GM10266 (cell line): Measurements from ENCODE around the gene USP9X.
"Not testable (repeated sequence)": the region's sequence is repeated elsewhere in the genome, so short reads cannot be mapped to it uniquely, and the experiment has no call there.

Source experiments
- DNase-seq: peaks from one replicate; pipeline ENCODE4 v3.0.0; 2012; ENCODE audit errors: extremely low spot score
- TF ChIP-seq, protein P1 (sequence below): IDR thresholded peaks from 2 replicates; pipeline ENCODE4 v1.5.1; 2012; ENCODE audit warnings: mild to moderate bottlenecking, low read depth; ENCODE audit not compliant: control insufficient read depth, insufficient read depth; ENCODE audit errors: missing control alignments

Gene USP9X

DNA sequence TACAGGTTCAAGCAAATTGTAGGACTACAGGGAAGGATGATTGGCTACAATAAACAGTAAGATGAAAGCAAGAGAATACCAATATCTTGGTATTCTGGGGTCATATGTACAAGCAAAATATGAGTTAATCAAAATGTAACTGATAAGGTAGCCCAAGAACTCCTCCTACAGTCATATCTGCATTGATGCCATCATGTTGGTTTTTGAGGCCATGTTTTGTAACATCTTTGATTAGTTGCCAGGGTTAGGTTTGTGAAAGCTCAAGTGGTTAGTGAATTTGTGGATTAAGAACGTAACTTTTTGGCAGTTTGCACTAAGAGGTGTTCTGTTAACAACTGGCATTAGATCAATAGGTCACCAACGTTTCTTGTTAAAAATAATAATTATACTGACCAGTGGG lies 59.6 kb downstream of the USP9X start:
- TF ChIP-seq, protein P1, sequence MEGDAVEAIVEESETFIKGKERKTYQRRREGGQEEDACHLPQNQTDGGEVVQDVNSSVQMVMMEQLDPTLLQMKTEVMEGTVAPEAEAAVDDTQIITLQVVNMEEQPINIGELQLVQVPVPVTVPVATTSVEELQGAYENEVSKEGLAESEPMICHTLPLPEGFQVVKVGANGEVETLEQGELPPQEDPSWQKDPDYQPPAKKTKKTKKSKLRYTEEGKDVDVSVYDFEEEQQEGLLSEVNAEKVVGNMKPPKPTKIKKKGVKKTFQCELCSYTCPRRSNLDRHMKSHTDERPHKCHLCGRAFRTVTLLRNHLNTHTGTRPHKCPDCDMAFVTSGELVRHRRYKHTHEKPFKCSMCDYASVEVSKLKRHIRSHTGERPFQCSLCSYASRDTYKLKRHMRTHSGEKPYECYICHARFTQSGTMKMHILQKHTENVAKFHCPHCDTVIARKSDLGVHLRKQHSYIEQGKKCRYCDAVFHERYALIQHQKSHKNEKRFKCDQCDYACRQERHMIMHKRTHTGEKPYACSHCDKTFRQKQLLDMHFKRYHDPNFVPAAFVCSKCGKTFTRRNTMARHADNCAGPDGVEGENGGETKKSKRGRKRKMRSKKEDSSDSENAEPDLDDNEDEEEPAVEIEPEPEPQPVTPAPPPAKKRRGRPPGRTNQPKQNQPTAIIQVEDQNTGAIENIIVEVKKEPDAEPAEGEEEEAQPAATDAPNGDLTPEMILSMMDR, result no peak
- DNase-seq, result no peak

DNA sequence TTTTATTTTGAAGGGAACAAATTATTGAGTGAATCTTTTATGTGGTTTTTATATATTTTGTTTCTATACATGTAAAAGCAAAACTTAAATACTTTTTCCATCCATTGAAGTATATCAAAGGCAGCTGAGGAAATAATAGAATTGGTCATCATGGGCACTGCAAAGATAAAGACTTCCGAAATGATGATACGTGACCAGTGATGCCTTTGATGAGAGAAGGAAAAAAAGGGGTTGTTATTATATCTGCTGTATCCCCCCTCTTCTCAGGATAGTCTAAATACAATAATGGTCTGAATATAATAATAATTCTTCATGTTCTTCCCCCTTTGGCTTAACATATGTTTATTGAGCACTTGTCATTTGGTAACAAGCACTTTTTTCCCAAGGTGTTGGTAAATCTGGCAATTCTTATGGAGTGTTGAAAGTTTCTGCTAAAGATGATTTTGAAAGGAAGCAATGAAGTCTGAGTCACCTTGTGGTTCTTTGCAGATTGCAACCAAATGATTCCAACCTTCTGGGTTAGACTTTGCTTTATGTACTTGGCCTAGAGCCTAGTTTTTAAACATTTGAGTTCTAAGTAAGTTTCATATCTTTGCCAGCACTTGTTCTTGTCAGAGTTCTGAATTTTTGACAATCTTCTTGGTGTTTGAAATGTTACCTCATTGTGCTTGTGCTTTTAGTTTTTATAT lies 60.8 kb downstream of the USP9X start:
- no peak for DNase-seq
- TF ChIP-seq, protein P1, result no peak

DNA sequence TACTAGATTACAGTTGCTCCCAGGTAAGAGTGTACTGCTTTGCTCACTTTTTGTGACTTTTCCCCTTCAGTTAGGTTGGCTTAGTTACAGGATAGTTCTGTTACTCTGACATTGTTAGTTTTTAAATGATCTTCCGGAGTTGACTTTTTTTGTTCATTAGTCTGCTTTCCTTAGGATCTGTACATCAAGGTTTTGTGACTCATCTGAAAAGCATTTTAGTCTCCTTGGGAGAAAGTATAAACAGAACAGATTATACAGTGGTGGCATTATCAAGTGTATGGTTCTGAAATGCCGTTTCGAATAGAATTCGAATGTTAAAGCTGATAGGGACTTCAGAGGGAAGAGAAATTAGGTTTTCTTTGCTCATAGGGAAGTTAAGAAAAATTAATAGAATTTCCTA lies 63.3 kb downstream of the USP9X start:
- DNase-seq, result no peak
- TF ChIP-seq, protein P1, result no peak

DNA sequence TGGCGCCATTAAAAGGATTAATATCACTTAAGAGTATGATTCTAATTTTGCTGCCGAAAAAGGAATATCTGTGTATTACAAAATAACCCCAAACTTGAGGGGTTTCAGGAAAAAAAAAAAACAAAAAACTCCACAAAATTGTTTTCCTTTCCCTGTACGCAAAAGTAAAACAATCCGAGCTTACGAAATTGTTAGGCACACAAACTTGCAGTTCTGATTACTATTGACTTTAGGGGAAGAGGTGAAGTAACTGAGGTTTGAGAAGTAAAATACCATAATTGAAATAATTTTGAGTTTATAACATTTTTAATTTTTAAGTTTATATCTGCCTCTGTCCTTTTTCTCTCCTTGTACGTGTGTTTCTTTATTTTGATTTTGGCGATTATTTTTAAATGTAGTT lies 64.8 kb downstream of the USP9X start:
- DNase-seq, result no peak
- TF ChIP-seq, protein P1, result no peak

DNA sequence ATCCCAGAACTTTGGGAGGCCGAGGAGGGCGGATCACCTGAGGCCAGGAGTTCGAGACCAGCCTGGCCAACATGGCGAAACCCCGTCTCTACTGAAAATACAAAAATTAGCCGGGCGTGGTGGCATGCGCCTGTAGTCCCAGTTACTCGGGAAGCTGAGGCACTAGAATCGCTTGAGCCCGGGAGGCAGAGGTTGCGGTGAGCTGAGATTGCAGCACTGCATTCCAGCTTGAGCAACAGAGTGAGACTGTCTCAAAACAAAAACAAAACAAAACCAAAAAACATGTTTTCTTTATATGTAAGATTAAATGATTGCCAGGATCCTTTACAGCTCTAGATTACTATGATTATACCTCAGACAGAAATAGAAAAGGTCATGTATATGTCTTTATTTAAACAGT lies 66.5 kb downstream of the USP9X start:
- DNase-seq, result not testable (repeated sequence)

DNA sequence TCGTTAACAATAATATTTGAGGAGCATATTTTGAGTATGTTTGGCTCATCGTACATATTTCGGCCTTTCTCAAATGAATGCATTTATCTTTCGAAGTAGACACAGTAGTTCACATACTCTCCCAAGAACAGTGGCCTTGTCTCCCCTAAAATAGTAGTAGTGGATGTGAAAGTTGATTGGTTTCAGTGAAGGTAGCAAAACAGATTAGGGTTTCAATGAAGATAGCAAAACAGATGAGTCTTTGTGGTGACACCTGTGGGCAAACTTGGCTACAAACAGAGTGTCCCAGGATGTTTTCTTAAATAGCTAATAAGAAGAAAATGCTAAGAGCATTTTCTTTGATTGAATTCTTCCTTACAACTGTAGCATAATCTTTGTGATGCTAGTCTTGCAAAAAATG lies 67.0 kb downstream of the USP9X start:
- TF ChIP-seq, protein P1, result no peak
- no peak for DNase-seq

DNA sequence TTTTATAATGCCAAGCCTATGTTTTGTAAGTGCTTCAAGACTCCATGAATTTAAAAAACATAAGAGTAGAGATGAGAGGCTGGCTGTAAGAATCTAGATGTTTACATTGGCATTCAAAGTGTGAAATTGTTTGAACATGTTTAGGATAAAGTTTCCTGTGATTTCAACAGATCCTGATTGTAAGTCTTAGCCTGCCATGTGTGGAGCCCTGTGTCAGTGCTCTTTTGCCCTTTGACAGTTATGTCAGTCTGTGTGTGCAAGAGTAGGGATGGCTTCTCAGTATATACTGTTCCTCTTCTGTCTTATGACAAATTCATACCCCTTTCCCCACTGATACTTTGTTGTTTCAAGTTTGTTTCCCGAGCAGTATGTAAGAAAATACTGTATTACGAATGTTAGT lies 68.2 kb downstream of the USP9X start:
- TF ChIP-seq, protein P1, result no peak
- no peak for DNase-seq

DNA sequence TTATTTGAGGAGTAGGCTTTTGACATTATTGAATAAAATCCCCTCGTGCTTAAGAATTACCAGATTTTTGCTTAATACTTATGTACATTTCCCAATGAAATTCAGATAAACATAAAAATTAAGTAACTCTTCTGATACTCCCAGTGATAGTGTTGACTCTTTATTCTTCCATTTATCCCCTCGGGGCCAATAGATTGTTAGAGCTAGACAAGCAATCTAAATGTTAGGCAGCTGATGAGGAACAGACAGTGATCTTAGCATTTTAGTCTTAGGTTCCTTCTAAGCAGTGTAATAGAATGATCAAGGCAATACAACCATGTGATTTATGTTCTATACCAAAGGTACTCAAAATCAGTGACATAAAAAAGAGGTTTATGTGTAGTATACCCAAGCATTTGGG lies 68.7 kb downstream of the USP9X start:
- TF ChIP-seq, protein P1, result no peak
- no peak for DNase-seq
